GM18508 (cell line): ENCODE results near the gene STX5.
"Not testable (repeated sequence)": the region's sequence is repeated elsewhere in the genome, so short reads cannot be mapped to it uniquely, and the experiment has no call there.

Source experiments
- ATAC-seq: cut with Tn5 transposase; IDR thresholded peaks from one replicate; pipeline ENCODE4 v1.9.1; 2021; ENCODE audit warnings: moderate number of reproducible peaks; ENCODE audit not compliant: insufficient read depth, unreplicated experiment

STX5 gene, protein sequence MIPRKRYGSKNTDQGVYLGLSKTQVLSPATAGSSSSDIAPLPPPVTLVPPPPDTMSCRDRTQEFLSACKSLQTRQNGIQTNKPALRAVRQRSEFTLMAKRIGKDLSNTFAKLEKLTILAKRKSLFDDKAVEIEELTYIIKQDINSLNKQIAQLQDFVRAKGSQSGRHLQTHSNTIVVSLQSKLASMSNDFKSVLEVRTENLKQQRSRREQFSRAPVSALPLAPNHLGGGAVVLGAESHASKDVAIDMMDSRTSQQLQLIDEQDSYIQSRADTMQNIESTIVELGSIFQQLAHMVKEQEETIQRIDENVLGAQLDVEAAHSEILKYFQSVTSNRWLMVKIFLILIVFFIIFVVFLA

DNA sequence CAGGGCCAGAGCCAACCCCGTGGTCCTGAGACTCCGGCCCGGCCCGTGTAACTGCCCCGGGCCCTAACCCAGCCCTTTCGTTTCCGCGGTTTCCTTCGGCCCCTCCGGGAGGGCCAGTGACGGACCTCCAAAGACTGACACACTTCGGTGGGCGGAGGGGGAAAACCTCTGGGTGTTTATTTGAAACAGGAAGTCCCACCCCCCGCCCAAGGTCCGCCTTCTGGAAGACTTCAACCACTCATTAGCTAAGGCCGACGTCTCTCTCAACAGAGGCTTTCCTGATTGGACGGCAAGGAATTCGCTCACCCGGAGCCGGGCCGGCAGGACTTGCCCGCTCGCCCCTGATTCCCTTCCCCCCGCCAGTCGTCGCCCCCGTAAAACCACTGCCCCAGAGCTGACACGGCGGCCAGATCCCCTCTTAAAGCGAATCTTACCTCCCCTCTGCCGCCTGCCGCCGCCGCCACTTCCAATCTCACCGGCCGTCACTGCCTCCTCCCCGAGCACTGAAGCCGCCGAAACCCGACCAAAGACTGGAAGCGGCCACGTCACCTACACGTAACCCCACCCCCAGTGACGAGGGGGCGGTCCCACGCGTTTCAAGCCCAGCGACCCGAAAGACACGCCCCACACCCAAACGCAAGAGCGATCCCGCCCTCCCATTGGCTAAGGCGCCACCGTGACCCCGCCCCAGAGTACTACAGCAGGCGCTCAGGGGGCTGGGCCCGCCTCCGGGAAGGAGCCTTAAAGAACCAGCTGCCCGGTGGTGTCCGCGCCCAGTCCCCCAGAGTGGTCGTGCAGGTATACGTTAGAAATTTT lies at the start of gene STX5:
STX5 (minus strand) TSS at position 532 of the 816 bp plus-strand sequence. CDS start 808 bp downstream, outside the sequence.
- ATAC-seq = peak; percentile 70

DNA sequence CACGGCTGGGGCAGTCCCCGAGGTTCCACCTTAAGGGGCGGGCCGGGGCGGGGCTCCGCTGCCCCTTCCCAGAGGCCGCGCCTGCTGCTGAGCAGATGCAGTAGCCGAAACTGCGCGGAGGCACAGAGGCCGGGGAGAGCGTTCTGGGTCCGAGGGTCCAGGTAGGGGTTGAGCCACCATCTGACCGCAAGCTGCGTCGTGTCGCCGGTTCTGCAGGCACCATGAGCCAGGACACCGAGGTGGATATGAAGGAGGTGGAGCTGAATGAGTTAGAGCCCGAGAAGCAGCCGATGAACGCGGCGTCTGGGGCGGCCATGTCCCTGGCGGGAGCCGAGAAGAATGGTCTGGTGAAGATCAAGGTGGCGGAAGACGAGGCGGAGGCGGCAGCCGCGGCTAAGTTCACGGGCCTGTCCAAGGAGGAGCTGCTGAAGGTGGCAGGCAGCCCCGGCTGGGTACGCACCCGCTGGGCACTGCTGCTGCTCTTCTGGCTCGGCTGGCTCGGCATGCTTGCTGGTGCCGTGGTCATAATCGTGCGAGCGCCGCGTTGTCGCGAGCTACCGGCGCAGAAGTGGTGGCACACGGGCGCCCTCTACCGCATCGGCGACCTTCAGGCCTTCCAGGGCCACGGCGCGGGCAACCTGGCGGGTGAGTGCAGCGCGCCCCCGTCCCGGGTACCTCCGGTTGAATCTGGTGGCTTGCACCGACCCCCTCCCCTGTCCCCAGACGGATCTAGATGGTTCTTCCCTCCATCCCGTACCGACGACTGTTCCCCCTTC lies 49.1 kb upstream of the STX5 start, which contains the start of gene SLC3A2:
SLC3A2 (plus strand) TSS at position 94 of the 776 bp plus-strand sequence; CDS start at position 222, 128 bp downstream.
- ATAC-seq = peak; percentile 35

DNA sequence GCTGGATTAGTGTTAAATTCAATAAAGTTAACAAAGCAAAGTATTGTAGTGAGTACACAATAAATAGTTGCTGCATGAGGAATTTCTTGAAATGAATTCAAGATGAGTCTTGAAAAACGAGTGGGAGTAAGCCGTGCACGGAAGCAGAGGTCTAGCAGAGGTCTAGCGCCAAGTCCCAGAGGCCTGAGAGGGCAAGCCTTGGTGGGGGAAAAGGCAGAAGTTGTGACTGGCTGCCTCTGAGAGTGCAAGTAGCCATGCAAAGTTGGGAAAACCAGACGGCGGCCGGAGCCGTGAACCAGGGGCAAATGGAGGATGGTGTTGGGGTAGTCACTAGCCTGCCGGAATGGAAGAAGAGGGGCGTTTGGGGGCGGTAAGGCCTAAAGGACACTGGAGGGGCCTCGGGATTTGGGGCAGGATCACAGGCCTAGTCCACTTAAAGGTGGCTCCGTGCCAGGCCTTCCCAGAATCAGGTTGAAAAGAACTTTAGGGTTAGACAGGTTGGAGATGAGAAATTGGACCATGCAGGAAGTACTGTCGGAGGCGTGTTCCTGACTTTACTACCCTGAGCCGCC lies 48.5 kb upstream of the STX5 start:
- ATAC-seq = no peak

DNA sequence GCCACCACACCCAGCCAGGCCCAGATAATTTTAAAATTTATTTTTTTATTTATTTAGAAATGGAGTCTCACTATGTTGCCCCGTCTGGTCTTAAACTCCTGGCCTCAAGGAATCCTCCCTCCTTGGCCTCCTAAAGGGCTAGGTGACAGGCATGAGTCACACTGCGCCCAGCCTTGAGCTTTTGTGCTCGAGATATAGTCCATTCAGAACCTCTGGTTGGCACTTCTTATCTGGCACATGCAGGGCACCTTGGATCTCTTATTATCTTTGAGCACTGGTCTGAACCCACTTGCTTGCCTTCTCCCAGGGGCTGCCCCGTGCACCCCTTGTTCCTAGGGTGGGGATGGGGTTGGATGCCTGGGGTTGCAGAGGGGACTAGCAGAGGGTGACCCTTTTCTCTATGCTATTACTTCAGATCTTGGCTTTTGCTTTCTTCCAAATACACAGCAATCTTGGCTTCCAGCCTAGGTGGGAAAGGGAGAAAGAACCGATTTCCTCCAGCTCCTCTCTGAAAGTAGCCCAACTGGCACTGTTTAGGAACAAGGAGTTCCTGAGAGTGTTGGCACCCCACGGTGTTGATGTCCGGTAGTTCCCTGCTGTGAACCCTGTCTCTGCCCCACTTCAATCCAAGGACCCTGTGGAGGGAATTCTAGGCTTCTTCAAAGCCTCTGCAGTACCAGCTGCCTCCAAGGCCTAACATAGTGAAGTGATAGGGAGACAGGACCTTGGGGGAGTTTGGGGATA lies 47.6 kb upstream of the STX5 start:
- no peak for ATAC-seq

DNA sequence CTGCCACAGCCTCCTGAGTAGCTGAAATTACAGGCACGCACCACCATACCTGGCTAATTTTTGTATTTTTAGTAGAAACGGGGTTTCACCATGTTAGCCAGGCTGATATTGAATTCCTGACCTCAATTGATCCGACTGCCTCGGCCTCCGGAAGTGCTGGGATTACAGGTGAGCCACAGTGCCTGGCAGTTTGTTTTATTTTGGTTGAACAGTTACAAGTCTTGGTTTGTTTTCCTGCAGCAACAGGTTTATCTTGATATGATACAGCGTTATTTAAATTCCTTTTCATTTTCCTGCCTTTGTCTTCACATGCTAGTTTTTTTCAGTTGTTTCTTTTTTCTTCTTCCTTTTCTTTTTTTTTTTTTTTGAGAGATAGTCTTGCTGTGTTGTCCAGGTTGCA lies 44.9 kb upstream of the STX5 start:
- no peak for ATAC-seq

DNA sequence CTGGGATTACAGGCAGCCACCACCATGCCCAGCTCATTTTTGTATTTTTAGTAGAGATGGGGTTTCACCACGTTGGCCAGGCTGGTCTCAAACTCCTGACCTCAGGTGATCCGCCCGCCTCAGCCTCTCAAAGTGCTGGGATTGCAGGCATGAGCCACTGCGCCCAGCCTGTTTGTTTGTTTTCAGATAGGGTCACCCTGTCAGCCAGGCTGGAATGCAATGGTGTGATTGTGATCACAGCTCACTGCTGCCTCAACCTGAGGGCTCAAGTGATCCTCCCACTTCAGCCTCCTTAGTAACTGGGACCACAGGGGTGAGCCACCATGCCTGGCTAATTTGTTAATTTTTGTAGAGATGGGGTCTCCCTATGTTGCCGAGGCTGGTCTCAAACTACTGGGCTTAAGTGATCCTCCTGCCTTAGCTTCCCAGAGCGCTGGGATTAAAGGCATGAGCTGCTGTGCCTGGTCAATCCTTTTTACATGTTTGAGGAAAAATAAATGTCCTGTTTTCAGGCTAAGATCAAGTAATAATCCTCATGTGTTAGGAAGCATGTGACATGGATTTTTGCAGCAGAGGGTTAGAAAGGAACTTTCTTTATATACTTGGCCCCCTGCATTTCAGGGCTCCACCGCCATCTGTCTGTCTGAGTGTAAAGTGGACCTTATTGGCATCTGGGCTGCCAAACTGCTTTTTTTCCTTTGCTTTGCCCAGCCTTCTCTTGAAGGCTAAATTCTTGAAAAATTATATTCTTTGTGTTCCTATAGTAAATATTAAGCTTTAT lies 44.0 kb upstream of the STX5 start:
- ATAC-seq = no peak

DNA sequence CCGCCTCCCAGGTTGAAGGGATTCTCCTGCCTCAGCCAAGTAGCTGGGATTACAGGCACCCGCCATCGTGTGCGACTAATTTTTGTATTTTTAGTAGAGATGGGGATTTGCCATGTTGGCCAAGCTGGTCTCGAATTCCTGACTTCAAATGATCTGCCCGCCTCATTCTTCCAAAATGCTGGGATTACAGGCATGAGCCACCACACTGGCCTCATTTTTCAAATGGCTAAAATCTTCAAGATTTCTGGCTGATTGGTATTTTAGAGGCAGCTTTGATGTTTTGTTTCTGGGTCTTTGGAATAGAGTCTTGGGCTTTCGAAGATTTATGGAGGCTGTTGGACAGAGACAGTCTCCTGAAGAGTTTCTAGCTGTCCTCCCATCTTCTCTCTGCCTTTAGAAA lies 43.0 kb upstream of the STX5 start:
- ATAC-seq = no peak

DNA sequence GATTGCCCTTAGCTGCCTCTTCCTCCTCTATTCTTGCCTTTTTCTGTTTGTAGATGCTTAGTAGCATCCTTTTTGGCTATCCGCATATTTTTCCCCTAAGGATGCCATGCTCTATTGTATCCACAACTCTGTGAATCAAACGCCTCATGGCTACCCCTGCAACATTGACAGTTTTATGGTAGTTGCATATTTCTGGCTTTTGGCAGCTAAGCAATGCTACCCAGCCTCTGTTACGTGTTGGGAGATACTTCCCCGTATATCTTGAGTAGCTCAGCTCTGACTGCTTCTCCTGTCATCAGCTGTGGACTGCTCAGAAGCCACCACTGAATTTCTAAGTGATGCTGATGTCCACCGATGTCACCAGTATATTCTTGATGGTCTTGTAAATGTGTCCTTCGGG lies 33.8 kb upstream of the STX5 start:
- ATAC-seq = no peak

DNA sequence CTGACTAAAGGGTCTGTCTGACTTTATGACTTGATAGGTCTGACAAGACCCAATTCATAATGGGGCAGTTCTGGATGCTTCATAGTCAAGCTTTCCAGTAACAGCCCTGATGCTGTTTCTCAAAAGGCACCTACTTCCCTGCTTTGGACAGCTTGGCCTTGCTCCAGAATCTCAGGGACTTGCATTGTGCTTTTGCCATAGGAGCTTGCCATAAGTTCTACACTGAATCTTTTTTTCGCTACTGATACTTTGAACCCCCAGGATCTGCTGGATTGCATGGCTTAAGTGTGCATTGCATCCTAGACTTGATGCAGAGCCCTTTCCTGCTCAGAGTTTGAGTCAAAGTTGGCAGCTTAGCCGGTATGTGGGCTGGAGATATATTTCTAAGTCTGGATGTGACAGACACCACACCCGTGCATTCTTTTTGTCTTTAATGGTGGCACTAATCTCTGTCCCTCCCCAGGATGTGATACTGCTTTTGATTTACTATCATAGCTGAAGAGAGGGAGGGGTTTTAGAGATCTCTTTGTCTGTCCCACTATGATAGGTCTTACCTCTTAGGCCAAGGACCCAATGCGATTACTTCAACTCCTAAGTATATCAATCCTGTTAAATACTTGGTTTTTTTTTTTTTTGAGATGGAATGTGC lies 32.0 kb upstream of the STX5 start:
- no peak for ATAC-seq

DNA sequence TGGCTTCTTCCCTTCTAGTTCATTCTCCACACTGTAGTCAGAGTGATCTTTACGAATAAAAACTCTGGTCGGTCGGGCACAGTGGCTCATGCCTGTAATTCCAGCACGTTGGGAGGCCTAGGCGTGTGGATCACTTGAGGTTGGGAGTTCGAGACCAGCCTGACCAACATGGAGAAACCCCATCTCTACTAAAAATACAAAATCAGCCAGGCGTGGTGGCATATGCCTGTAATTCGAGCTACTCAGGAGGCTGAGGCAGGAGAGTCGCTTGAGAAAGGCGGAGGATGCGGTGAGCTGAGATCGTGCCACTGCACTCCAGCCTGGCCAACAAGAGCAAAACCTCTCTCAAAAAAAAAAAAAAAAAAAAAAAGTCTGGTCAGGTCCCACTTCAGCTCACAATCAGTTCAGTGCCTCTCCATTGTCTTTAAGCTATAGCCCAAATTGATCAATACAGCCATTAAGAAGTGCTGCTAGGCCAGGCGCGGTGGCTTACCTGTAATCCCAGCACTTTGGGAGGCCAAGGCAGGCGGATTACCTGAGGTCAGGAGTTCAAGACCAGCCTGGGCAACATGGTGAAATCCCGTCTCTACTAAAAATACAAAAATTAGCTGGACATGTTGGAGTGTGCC lies 29.8 kb upstream of the STX5 start:
- ATAC-seq = not testable (repeated sequence)

DNA sequence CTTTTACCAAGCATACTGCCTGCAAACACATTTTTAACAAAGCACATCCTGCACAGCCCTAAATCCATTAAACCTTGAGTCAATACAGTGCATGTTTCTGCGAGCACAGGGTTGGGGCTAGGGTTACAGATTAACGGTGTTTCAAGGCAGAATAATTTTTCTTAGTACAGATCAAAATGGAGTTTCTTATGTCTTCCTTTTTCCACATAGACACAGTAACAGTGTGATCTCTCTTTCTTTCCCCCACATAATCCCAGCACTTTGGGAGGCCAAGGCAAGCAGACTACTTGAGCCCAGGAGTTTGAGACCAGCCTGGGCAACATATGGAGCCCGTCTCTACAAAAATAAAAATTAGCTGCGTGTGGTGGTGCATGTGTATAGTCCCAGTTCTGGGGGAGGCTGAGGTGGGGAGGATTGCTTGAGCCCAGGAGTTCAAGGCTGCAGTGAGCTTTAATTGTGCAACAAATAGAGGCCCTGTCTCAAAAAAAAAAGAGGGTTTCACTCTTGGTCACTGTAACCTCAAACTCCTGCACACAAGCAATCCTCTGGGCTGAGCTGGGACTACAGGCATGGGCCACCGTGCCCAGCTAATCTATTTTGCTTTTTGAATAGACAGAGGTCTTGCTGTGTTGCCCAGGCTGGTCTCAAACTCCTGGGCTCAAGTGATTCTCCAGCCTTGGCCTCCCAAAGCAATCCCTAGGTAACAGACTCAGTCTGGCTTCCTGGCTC lies 29.1 kb upstream of the STX5 start:
- no peak for ATAC-seq

DNA sequence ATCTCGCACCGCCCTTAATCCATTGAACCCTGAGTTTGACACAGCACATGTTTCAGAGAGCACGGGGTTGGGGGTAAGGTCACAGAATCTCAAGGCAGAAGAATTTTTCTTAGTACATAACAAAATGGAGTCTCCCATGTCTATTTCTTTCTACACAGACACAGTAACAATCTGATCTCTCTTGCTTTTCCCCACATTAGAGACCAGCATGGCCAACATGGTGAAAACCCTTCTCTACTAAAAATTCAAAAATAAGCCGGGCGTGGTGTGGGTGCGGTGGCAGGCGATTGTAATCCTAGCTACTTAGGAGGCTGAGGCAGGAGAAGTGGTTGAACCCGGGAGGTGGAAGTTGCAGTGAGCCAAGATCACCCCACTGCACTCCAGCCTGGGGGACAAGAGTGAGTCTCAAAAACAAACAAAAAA lies 27.4 kb upstream of the STX5 start:
- not testable (repeated sequence) for ATAC-seq

DNA sequence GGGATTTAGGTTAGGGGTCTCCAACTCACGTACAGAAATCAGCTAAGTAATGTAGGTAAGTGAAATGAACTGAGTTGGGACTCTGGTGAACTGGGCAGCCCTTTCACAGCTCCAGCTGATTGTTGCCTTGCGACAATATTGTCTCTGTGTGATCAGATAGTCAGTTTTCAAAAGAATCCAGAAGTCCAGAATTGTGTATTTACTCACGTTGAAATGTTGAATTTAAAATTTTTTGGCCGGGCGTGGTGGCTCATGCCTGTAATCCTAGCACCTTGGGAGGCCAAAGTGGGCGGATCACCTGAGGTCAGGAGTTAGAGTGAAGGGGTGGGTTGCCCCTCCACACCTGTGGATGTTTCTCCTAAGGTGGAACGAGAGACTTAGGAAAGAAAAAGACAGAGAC lies 26.4 kb upstream of the STX5 start:
- ATAC-seq = no peak

DNA sequence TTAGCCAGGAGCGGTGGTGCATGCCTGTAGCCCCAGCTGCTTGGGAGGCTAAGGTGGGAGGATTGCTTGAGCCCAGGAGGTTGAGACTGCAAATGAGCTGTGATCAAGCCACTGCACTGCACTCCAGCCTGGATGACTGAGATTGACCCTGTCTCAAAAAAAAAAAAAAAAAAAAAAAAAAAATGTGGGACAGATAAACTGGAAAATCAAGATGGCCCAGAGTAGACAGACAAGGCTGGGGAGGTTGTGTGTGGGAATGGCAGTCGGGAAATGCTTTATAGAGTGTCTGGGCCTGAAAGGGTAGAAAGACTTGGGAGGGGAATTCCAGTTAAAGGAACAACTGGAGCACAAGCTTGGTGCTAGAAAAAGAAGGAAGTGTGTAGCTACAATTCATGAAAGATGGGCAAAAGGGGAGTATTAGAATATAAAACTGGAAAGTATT lies 25.7 kb upstream of the STX5 start:
- no peak for ATAC-seq

DNA sequence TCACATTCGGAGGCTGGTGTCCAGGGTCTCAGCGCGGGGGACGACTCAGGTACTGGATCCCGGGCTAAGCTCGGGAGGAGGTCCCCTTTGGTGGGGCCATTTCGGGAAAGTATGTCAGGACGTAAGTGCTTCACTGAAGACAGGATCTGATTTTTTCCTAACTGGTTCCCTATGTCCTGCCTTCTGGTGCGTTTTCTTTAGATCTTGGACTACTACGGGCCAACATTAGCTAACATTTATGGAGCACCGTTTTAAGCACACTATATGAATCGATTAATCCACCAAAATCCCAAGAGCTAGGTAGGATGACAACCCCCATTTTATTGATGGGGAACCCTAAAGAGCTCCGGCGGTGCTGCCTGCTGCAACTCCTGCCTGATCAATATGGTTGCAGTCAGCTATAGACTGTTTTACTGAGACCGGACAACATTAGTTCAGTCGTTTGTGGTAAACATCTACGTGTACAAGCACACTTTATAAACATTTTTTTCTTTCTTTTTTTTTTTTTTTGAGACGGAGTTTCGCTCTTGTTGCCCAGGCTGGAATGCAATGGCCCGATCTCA lies 24.6 kb upstream of the STX5 start:
- no peak for ATAC-seq

DNA sequence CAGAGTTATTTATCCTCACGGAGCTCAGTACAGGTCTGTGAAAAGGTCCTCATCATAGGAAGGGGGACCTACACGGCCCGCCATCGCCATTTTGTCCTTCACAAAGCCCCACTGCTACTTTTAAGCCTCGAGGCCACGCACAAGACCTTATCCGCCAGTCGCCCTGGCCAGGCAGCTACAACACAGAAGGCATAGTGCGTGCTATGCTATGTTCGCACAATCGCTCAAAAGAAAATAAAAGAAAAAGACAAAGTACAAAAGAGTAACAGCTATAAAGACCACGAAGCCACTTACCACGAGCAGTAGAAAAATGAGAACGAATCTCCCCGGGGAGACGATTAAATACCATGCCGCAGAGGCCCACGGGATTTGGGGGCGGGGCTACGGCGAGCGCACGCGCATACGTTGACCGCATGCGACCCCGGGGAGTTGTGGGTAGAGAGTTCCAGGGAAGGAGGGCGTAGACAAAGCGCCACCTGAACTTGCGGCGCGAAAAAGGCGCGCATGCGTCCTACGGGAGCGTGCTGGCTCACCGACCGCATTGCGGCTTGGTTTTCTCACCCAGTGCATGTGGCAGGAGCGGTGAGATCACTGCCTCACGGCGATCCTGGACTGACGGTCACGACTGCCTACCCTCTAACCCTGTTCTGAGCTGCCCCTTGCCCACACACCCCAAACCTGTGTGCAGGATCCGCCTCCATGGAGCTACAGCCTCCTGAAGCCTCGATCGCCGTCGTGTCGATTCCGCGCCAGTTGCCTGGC lies 23.9 kb upstream of the STX5 start:
- peak; percentile 59 for ATAC-seq
